ENCODE measurements around the gene MYRF.

The MYRF gene

DNA sequence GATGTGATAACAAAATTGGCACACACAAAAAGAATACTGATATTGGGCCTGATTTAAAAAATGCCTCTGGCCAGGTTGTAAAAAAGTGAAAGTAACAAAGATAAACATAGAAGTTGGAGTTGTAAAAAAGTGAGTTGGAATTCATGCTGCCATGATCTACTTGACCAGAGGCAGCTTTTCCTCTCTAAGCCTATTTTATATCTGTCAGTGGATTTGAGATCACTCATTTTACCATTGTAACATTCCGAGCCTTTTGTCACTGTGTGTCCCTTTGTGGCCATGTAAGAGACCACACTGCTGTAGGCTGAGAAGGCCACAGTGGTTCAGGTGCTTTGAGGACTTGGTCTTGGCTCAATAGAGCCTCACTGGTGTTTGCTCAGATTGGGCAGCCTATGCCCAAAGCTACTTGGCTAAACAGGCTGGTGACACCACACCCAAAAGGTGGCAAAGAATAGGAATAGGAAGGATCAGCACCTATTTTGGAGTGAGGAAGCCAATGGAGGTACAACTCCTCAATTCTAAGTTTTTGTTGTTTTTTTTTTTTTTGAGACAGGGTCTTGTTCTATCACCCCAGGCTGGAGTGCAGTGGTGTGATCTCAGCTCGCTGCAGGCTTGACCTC, 47.3 kb downstream of the MYRF start:
- DNase-seq = no peak

DNA sequence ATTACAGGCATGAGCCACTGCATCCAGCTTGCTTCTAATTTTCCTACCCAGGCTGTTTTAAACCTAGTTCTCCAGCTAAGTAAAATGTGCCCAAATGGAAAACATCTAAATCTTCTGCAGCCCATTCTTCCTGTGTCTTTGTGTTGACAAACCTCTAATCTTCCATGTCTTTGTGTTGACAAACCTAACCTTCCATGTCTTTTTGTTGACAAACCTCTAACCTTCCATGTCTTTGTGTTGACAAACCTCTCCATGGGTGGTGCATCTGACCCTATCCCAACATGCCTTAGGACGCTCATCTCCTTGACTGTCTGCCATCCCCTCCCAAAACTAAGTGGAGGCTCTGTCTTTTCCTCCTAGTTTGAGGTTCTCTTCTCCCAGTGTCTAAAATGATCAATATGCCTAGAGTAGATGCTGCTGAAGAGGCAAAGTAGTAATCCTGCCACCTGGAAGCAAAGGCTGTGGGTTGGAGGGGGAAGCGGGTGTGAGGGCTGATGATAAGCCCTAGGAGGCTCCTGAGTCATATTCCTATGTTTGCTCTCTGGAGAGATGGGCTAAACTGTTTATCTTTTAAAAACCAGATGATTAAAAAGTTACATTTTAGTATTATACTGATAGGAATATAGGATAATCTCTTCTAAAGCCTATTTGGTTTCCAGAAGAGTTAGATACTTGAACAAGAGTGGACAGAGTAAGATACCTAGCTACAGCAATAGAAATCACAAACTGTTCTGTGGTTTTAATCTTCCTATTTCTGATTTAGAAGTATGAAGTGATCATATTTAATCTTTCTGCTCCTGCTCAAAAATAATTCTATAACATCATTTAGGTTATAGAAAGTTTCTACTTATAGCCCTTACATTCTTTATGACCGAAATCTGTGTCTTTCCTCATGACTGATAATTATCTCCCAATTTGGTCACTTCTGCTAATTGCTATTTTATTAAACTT, 48.2 kb downstream of the MYRF start:
- DNase-seq = no peak

DNA sequence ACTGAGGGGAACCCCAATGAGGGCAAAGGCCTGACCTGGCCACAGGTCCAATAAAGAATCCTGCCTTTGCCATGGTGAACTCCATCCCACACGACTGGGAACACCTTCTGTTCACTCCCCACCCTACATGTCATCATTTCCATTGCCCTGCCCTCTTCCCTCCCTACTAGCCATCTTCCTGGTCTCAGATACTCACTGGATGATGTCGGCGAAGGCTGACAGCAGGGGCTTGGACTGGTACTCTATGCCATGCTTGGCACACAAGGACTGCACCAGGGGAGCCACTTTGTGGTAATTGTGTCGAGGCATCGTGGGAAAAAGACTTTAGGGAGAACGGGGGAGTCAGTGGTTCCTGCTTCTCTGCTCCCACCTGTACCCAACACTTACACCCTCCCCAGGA, 50.2 kb downstream of the MYRF start:
- DNase-seq = no peak

DNA sequence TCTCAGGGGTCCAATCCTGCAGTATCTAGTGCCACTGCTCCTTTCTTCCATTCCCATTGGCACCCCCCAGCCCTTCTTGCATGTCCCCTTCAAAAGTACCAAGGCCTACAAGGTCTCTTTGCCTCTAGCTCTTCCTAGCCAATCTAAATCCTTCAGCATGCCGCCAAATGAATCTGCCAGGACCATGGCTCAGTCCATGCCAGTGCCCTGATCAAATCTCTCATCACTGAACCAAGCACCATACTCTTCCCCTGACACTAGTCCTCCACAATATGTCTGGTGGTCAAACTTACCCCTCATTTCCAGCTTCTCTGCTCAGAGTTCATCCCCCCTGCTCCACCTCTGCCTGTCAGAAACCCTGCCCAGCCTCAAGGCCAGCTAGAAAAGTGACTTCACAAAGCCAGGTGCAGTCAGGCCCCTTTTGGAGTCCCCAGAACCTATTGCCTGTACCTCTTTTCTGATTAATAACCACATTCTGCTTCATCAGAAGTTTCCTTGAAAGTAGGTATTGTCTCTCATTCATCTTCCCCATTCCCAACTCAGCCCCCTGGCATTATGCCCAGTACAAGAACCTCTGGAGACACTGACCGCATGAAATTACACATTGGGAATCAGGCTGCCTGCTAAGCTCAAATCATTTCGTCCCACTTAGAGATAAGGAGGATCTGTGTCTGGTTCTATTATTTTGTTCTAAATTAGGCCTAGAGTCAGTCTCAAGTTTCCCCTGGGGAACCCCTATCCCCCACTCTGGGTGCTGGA, 51.6 kb downstream of the MYRF start:
- no peak for DNase-seq

DNA sequence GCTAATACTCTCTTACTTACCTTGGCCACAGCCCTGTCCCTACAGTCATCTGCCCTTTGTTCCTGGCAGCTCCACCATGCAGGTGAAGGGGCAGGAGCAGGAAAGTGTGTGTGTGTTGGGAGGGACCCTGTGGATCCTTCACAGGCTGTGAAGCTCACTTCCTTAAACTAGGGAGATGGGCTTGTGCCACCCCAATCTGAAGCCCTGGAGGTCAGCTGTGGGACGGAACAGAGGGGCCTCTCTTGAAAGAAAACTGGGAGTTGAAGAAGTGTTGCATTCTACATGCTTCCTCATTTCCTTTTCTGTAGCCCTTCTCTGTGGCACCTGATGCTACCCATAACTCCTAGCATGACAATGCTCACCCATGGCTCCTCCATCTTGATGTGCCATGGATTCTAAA, 52.7 kb downstream of the MYRF start:
- DNase-seq = no peak

DNA sequence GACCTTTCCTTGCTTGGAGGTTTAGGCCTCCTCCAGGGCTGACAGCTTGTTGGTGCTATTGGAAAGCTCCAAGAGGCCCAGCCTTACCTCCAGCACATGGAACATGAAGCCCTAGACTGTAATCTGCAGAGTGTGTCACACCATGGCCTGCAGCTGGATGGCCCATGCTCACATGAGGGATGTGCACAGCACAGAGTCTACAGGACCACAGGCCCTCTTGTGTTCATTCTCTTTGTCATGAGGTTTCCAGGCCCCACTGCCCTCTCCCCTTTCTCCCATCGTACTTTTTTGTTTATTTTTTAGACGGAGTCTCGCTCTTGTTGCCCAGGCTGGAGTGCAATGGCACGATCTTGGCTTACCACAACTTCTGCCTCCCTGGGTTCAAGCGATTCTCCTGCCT, 54.3 kb downstream of the MYRF start:
- DNase-seq = no peak

DNA sequence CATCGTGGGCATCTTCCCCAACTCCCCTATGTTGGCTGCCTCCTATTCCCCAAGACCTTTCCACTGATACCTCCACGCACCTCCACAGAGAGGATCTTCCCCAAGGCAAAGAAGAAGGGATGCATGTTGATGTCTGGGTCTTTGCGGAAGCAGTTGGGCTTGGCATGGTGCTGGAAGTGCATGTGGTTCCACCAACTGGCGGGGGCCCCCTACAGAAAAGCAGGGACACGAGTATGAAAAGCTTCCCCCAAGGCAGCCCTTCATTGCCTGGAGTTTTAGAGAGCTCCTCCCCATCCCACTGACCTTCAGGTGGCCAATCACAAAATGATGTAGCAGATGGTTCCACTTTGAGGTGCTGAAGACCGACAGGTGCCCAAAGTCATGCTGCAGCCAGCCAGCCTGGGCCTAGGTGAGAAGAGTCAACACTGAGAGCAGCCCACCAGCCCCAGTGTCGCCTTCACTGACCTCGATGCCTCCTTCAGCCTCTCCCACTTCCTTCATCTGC, 58.3 kb downstream of the MYRF start:
- DNase-seq = no peak

DNA sequence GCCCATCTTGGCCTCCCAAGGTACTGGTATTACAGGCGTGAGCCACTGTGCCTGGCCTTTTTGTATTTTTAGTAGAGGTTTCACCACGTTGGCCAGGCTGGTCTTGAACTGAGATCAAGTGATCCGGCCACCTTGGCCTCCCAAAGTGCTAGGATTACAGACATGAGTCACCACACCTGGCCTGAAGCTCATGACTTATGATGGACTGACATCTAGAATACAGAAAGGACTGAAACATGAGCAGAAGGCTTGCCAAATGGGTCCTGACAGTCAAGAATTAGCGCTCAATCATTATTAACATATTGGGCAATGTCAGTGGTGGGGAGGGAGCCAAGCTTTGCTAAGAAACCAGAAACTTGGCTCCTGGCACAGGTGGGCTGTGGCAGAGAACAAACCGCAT, 59.4 kb downstream of the MYRF start:
- no peak for DNase-seq

DNA sequence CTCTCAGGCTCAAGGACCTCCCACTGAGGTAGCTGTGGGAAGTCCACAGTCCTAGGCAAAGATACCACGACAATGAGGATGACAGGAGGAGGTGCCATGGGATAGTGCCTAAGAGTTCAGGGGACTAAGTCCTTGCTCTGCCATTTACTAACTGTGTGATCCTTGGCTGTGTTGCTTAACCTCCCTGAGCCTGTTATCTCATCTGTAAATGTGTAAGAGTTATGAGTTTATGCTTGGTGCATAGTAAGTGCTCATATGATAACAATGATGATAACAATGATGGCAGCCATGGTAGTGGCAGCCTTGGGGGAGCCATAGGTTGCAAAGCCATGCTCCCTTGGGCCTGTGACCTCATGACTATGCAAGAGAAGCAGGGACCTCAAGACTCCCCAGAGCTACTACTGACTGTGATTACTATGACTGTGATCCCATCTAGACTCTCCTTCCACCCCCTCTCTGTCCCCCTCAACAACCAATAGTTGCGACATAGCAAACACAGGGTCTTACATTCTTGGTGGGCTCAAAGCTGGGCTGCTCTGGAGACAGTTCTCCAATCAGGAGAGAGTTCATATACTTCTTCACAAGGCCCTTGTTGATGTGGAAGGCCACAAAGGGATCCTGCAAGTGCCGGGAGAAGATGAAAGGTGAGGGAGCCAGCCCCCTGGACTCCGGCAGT, 60.4 kb downstream of the MYRF start:
- DNase-seq = no peak

DNA sequence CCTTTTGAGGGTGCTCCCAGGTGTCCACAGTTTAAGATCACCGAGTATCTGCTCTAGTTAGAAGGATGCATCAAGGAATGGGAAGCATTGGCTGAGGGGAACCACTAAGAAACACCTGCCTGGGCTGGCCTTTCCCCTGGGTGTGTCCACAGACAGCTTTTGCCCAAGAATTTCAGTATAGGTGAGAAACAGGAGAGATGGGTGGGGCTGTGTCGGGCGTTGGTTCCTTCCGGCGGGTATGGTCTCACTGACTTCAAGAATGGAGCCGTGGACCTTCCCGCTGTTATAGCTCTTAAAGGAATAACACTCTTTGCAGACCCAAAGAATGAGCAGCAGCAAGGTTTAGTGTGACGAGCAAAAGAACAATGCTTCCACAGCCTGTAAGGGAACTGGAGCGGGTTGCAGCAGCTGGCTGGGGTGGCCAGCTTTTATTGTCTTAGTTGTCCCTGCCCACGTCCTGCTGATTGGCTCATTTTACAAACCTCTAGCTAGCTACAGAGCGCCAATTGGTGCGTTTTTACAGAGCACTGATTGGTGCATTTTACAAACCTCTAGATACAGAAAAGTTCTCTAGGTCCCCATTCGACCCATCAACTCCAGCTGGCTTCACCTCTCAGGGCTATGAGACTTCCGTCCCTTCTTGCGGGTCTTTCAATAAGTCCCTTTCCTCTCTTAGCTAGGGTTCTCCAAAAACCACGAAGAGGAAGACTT, 62.0 kb downstream of the MYRF start:
- no peak for DNase-seq

DNA sequence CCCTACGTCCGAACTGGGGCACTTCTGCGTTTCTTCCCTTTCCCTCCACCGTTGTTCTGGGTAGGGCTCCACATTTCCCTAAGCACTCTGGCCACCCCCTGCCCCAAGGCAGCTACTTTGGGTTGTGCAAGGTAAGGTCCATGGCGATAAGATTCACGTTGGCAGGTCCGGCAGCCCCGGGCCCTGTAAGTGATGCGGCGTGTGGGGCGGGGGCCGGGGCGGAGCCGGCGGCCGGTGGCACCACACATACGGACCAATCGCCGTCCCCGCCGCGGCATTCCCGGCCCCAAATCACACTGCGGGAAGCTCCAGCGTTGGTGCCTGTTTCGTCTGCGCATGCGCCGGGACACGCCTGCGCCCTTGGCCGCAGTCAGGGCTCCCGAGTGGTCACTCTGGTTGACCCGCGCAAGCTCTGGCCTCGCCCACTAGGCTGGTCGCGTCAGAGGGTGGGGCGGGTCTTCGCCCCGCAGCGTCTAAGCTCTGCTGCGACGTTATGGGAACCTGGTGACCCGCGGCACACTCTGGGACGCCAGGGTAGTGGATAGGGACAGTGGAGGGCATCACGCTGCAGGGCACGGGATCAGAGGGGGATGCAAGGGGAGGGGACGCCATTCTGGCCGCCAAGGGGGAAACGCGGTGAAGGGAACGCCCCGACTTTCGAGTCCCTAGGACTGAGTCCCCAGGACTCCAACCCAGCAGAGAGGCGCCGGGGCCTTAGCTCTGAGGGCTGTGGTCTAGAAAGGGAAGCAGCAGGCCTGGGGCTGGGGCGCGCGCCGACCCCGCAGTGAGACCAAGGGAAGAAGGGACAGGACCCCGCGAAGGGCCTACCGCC, 62.7 kb downstream of the MYRF start:
- peak; percentile 65 for DNase-seq

DNA sequence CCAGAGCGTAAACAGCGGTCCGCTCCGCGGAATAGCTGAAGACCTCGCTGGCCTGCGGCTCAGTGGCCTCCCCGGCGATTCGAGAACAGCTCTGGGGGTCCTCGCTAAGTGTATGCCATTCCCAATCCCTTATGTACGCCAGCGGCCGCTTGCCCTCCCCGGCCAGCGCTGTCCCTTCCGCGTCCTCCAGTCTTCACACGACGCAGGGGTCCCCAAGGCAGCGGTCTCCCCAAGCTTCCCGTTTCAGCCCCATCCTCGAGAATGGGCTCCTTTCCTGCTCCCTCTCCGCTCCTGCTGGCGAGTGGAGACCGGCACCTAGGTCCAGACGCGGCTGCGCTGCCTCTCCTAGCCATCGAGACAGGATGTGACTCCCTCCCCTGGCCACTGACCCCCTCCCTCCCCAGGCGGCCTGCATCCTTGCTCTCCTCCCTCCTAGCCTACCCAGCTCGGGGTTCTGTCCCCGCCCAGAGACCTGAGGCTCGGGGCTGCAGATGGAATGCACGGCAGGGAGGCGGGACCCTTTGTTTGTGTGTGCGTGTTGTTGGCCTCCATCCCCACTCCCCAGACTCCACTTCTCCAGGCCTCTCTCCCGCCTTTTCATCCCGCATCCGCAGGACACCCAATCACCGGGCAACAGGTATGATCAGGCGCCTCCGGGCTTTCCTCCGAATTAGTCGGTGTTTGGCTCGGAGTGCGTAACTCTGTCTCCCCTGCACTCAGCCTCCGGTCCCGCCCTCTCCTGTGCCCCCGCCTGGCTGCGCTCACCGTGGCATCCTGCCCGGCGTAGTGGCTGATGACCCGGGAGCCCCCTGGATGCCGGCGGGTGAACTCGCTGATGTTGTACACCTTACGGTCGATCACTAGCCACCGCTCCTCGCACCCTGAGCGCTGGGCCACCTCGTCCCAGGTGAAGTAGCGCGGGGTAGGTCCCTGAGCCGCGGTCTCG, 63.6 kb downstream of the MYRF start:
- DNase-seq = no peak

DNA sequence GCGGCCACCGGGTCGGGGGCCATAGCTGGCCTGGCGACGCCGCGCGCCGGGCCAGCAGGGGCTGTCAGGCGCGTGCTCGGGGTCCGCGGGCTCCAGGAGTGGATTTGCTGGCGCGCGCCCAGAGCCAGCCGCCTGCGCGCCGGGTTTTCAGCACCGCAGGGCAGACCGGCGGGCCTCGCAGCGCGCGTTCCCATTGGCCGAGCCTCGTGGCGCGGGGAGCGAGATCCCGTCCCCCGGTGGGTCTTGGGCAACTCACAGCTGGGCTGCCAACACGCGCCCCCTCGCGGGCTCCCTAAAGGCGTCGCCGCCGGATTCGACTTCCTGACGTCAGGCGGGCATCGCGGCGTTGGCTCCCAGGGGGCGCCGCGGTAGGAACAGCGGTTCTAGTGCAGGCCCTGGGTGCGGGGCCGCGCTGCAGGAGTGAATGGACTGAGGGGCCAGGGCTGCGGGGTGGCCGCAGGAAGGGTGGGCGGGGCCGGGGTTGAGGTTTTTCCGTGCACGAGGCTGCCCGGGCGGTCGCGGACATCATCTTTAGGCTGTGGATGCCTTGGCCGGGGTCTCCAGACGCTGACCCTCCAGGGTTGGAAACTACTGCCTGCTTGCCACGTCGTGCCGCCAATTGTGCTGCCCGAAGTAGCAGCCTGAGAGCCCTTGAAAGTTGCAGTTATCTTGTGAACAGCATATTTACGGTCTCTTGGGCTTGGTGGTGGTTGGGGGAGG, 64.5 kb downstream of the MYRF start, which contains the start of gene FADS1:
FADS1 (minus strand) TSS at position 268 of the 720 bp plus-strand sequence; CDS start at position 194, 74 bp downstream.
- peak; percentile 94 for DNase-seq

DNA sequence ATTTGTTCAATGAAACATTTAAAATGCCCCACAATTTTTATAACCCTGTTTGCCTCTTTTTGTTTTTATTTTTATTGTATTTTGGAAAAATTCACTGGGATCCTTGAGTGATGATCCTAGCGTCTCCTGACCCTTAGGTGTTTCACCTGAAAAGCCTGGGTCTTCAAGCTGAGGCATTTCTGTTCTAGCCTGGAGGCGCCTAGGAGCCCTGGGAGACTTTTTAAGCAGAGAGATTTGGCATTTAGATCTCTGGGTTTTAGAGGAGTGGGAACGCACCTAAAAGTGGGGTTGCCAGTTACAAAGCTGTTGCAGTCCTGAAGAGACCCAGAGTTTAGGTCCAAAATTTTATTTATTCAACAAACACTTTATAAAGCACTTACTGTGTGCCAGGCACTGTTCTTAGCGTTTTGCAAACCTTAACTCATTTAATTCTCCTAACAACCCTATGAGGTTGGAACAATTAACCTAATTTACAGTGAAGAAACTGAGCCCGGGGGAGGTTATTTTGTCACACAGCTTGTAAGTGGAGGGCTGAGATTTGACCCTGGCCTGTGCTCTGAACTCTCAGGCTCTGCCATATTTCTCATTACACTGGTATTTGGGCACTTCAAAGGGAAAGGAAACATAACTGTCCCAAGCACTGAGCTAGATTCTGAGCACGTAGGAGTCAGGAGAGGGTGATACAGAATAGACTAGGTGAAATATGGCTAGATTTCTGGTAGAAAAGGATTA, 65.2 kb downstream of the MYRF start:
- DNase-seq = no peak

DNA sequence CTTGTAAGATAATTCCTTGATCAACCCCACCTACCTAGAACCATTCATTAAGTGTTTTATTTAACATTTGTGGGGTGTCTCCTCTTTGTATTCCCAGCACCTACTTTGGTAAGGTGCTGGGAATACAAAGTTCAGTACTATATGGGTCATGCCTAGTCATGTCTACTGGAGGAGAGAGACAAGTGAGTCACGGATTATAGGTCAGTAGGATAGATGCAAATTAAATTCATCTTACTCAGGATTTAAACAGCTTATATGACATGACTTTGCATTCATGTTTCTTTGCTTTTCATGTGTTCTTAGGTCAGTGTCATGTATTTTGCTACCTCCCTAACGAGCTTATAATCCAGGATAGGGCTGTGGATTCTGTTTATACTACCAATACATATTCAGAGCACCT, 67.7 kb downstream of the MYRF start:
- no peak for DNase-seq

DNA sequence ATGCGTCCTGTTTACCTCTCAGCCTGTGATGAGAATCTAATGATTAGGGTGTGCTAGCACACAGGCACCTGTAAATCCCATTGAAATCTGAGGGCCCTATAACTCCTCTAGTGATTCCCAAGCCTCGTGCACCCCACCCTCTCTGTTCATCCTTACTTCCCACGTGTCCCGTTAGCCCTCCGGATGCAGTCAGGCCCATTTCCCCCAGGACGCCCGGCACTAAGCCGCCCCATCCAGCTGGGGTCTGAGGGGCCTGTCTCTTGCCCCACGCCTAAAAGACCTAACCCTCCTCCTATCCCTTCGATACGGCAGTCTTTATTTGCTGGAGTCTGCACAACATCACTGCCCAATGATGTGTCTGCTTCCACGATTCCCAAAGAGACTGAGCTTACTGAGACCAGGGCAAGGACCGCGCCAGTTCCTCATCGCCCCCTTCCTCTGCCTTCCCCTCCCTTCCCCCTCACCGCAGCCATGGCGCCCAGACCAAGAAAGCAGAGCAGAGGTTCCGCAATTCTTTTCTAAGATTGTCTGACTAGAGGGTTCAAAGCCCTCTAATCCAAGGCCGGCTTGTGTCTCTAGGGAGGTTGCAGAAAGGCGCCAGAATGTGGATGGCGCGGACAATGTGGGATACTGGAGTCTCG, 74.6 kb downstream of the MYRF start:
- DNase-seq = no peak

DNA sequence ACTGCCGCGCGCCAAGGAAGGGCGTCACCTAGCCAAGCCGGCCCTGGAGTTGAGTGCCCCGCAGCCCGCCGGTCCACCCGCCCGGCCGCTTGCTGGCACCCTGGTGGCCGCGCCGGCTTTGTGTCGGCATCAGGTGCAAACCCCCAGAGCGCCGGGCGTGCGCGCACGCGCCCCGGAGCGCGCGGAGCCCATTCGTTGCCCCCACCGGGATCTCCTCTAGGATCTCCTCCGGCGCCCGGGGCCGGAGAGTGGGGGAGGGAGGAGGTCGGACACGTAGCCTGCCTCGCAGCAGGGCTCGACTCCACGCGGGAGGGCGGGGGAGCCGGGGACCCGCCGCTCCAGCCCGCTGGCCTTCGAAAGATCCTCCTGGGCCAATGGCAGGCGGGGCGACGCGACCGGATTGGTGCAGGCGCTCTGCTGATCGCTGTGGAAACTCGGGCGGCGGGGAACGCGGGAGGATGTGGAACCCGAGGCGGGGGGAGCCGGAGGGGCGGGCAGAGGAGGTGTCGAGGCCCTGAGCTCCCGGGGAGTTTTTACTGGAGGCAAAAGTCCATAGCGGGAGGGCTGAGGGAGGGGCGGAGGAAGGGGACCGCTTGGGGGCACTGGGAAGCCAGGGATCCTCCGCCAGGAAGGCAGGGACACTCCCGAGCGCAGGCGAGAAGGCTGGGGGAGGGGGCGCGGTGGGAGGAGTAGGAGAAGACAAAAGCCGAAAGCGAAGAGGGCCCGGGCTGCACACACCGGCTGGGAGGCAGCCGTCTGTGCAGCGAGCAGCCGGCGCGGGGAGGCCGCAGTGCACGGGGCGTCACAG, 75.3 kb downstream of the MYRF start, which contains the start of gene FADS2:
FADS2 (plus strand) TSS at position 730 of the 808 bp plus-strand sequence. CDS start 91 bp downstream, outside the sequence.
- peak; percentile 91 for DNase-seq
